GM18507 (cell line): Measurements from ENCODE around the gene RDX.

ENCODE experiments used
- DNase-seq: peaks from one replicate; pipeline ENCODE4 v3.0.0; 2011; ENCODE audit warnings: low read depth; ENCODE audit not compliant: insufficient read length; ENCODE audit errors: extremely low spot score
- FAIRE-seq: peaks from 2 replicates; lab custom pipeline; 2011; peaks lifted over from hg19 to GRCh38; lab: Jason Lieb, UNC

Gene RDX

DNA sequence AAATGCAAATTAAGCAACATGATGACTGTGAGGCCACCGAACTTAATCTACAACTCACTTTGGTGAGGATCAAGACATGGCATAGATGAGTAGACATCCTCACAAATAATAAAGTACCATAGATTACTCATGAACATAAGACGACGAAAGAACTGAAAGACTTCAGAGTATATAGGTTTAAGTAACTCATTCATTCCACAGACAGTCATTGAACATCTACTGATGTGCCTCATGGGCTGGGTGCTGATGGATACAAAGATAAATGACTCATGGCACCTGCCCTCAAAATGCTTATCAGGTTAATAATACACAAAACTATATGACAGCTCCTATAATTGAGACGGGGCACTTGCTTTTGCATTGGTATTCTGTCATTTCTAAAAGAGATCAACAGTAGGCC is 139.9 kb downstream of the RDX start:
- FAIRE-seq (no peak), DNase-seq (no peak)

DNA sequence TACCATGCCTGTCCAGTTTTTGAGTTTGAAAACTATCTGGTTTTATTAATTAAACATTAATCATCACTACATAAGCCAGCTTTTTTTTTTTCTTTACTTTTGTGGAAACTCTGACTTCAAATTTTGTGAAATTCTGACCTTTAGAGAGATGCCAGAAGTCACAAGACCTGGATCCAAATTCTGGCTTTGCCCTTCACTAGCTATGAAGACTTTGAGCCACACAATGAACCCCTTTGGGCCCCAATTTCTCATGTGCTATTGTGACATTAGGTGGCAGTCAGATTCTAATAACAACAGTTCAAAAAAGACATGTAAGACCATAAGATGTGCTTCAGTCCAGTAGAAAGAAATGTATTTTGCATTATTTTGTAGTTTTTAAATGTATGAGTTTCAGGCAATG is 142.9 kb downstream of the RDX start:
- DNase-seq (no peak), FAIRE-seq (no peak)

DNA sequence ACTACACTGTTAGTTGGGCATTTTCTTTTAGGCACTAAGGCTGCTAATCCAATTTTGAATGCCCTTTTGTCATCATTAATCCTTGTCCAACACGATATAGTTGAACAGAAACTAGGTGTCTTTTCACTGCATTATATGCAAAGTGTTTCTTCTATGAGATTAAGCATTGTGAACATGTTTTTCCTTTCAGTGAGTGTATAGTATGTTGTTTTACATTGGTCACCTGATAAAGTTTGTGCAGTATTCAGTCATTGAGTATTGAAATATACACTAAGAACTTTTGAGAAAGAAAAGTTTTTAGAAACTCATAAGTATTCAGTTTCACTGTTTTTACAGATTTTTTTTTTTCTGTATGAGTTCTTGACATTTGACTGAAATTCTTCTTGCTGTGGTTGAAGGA is 144.2 kb downstream of the RDX start:
- no peak for FAIRE-seq

DNA sequence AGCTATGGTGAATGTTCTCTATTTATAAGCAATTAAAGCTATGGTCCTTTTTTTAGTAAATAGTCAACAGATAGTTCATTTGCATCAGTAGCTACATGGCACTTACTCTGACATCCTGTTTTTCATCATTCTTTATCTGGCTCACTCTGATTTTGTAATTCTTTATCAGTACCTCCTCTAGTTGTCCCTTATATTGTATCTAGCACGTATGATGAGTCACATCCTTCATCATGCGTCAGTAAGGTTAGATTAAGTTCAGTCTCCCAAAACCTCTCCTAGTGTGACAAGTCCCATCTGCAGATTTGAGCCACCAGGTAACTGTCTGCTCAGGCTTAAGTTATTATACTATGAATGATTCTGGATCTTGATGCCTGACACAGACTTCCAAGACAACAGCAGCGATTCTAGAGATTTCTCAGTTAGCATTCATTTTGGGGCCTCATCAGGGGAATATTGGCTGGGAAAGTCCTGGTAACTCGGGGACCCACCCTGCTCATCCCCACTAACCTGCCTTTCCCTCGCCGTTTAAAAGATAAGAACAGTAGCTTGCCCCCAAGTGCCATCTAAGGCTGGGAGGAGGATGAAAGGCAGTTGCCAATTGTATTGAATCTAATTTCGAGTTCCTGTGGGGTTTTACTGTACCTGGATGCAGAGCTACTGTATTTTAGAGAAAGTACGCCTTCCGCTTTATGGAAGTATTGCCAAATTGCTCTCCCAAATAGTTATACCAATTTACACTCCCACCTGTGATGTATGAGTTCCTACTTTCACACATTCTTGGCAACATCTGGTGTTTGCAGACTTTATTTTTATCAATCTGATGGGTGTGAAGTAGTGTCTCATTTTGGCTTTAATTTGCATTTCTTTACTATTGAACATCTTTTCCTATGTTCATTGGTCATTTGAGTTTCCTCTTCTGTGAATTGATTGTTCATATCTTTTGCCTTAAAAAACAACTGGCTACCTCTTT is 147.4 kb downstream of the RDX start:
- FAIRE-seq = peak; percentile 46
- no peak for DNase-seq

More for the DNA sequence above, 144.2 kb downstream of the RDX start:
- DNase-seq = no peak

DNA sequence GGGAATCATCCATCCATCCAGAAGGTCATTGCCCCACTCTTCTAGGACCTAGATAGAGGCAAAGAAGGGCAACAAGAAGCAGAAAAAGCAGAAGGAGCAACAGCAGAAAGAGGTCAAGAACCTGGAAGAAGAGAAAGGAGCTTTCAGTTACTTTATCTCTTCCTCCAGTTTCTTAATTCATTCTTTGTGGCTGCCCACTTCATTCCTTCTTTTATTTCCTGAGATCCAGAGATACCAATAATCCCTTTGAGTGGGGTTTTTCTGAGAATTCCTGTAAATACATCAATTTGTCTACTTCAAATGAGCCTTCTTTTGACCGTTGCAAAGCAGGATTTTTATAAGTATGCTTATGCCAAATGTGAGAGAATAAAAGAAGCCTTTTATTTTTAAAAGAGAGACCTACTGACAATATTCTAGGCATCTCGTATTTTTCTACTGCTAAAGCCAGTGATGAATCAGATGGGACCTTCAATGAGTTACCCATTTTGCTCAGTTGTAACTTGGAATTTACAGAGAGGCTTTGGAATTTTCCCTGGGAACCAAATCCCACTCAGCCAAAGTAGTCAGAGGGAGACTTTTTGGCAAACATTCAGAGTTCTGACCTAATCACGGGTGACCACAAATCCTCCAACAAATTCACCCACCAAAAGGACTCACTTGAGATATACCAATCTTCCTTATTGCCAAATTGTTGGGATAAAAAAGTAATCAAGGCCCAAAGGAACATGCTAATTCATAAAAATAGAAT is 148.3 kb downstream of the RDX start:
- DNase-seq (no peak), FAIRE-seq (no peak)

DNA sequence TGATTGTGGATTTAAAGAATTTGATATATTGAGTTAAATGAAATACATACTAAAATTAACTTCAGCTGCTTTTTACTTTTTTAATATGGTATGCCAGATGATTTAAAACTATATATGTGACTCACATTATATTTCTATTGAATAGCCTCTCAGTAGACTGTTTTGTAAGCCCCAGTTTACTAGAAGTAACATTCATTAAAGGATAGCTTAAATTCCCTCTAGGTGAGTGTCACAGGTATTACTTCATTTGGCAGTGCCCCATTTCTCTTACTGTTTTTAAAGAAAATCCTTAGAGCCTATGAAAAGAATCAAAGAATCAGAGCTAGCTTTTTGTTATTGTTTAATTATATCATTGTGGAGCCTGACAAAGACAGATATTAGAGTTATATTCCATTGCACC is 154.6 kb downstream of the RDX start:
- DNase-seq = no peak
- no peak for FAIRE-seq

DNA sequence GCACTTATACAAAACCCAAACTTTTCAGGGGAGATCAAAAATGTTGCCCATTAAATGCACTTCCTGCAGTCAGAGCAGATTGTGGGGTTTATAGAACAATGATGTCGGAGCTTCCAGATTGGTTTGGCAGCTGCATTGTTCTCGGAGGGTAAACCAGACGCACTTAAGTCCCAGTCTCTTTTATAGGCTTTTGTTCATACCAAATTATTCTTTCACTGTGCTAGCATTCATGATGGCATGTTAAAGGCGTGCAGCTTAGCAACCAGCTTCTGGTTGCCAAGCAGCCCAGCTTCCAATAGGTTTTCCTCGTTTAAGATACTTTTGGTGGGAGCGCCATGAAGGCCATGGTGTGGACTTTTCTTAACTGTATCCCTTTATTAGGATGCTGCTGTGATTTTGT is 162.3 kb downstream of the RDX start:
- DNase-seq (no peak), FAIRE-seq (peak; percentile 12)

DNA sequence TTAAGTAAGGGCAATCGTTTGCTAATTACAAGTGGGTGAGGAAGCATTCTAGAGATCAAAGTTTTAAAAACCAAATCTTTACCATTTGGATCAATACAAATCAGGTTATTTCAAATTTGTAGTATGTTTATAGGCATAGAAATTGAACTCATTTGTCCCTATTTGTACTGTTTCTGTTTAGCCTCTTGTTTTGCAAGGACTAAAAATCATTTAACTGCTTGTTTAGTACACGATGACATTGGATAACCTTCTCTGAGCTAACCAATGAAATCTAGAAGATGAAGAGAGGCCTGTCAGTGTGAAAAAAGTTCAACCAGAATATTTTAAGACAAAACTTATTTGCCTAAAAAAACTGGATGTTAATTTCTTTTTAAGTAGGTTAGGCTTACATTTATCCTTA is 163.3 kb downstream of the RDX start:
- FAIRE-seq (no peak), DNase-seq (no peak)

DNA sequence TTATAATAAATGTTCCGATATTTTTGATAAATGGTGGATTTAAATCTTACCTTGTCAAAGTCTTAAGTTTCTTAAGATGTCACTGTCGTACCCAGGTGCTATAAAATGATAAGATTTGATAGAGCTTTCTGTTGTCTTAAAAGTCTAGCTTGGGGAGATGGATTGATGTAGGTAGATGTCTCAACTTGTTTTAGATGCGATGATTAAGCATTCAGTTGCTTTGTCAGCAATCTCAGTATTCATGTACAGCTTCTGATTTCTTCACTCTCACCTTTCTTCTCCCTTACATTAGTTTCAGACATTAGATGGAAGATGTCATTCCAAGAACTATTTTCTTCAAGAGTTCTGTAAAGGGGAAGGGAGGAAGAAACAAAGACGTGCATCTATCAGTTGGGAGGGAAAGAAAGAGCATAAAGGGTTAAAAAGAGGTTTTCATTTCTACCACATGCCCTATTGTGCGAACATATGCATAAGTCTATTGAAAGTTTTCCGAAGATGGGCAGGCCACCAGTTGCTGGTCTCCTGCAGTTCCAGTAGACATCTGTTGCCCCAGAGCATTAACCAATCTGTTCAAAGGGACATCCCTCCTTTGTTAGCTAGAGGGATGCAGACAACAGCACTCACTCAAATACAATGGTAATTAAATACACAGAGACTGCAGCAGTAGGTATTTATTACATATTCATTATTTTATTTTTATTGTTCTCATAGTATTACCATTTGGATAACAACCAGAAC is 164.9 kb downstream of the RDX start:
- DNase-seq (no peak), FAIRE-seq (no peak)

DNA sequence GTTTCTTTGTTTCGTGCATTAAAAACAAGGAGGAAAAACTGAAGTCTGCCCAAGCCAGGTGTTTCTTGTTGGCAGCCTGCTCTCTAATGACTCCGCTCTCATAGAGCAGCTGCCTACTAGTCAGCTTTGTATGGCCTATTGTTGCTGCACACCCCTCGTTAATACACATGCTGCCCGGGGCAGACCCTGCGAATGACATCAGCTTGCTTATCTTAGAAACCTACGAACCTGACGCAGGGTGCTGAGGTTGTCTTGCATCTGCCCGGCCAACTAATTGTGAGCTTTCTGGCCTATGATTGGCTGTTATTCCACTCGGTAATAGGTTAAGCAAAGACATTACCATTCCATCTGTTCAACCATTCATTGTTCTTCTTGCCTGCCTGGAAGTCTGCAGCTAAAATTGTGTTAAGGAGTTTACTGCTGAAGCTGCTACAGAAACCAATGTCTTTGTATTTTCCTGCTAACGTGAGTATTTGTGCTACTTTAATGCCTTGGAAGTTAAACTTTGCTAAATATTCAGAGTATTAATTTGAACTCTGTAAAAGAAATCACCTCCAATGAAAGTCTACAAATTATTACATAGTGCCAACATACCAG is 165.7 kb downstream of the RDX start:
- no peak for DNase-seq
- no peak for FAIRE-seq

DNA sequence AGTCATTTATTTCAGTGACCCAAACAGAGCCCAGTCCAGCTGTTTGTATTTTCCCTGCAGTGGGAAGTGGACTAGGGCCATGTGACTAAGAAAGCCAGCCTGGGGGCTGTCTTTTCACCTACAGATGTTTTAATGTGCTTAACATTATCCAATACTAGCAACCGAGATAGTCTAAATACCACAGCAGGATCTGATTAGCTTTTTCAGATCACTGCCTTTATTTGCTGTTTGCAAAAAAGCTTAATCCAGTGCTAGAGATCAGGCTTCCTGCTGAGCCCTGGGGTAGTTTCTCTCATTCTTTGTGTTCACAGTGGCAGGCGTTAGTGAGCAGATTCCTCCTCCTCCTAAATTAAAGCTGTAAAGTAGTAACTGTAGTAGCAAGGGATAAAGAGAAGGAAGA is 168.3 kb downstream of the RDX start:
- FAIRE-seq = no peak
- no peak for DNase-seq

DNA sequence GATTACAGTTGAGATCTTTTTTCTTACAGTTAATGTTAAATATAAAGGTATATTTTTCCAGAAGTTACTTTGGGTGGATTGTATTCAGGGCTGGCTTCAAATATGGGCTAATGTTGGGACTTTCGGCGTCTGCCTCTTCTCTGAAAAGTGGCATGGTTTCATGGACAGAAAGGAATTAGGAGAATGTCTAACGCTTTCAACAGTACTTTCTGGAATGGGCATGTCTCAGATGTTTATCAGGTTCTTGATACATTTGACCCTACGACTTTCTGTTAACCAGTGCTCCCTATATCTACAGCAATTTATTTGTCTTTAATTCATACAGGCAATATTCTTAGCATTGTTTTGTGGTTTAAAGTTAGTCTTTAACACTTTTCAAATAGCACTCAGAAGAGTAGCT is 169.5 kb downstream of the RDX start:
- no peak for DNase-seq
- FAIRE-seq = peak; percentile 21

- DNase-seq = no peak
- FAIRE-seq = no peak
These were observed 170.8 kb downstream of the RDX start for GRCh38 chr11:110125632-110126031.
